GM13977 (cell line): ENCODE measurements around the gene FZD7.
A peak's percentile ranks its signal among the peaks of the same experiment; 100 is the strongest.

ENCODE experiments used
- DNase-seq: peaks from one replicate; pipeline ENCODE4 v3.0.0; 2012; ENCODE audit warnings: low spot score
- CTCF ChIP-seq: IDR thresholded peaks from 2 replicates; pipeline ENCODE4 v1.5.1; 2012; ENCODE audit warnings: mild to moderate bottlenecking, control low read depth; ENCODE audit not compliant: insufficient read depth; ENCODE audit errors: extremely low read depth, missing control alignments
- in situ Hi-C: fragments of 300-500 bp; cut with MboI; formaldehyde crosslinking; loops from one replicate; pipeline ENCODE4 v1.12.0; 2022; ENCODE audit warnings: low sequenced_read_pairs, low pct_unique_long_range_greater_than_20kb, mixed read lengths, inconsistent platforms; ENCODE audit not compliant: unreplicated experiment

Gene FZD7

GRCh38 chr2:202067589-202067988 is 33.9 kb downstream of the FZD7 start:
- no peak for DNase-seq
- no peak for TF ChIP-seq CTCF
- in situ Hi-C loops = no loop called here

- no peak for TF ChIP-seq CTCF
- no peak for DNase-seq
- in situ Hi-C loops = no loop called here
Measured at GRCh38 chr2:202069170-202070067, 35.8 kb downstream of the FZD7 start.

- no peak for TF ChIP-seq CTCF
- no peak for DNase-seq
- in situ Hi-C loops = no loop called here
Measured at GRCh38 chr2:202071107-202071506, 37.5 kb downstream of the FZD7 start.

GRCh38 chr2:202072226-202072625 is 38.6 kb downstream of the FZD7 start:
- no peak for DNase-seq
- in situ Hi-C loops = no loop called here
- peak; percentile 10 for TF ChIP-seq CTCF

- TF ChIP-seq CTCF = no peak
- in situ Hi-C loops = no loop called here
- DNase-seq = no peak
Measured at GRCh38 chr2:202072737-202073401, 39.2 kb downstream of the FZD7 start, which contains the start of gene KIAA2012. TSS of gene KIAA2012 (plus strand) at chr2:202073255. CDS start at chr2:202073628, 373 bp downstream.

- no peak for DNase-seq
- TF ChIP-seq CTCF = no peak
- in situ Hi-C loops = no loop called here
Measured at GRCh38 chr2:202074324-202074723, 40.7 kb downstream of the FZD7 start.
